ENCODE results near the gene PTPRG.

The PTPRG gene

GRCh38 chr3:61667814-61668213 lies 106.4 kb downstream of the PTPRG start:
- DNase-seq (ENCODE audit: low read depth, low spot score) = no peak
- H3K4me3 ChIP-seq (ENCODE audit: low read length) = no peak overlapping the region

GRCh38 chr3:61668317-61668864 lies 107.0 kb downstream of the PTPRG start:
- no peak overlapping the region for H3K4me3 ChIP-seq (ENCODE audit: low read length)
- DNase-seq (ENCODE audit: low read depth, low spot score) = no peak

GRCh38 chr3:61669203-61669602 lies 107.8 kb downstream of the PTPRG start:
- no peak for DNase-seq (ENCODE audit: low read depth, low spot score)
- no peak overlapping the region for H3K4me3 ChIP-seq (ENCODE audit: low read length)

GRCh38 chr3:61669668-61670299 lies 108.4 kb downstream of the PTPRG start:
- peak; percentile 82 for DNase-seq (ENCODE audit: low read depth, low spot score)

GRCh38 chr3:61673651-61674050 lies 112.3 kb downstream of the PTPRG start:
- DNase-seq (ENCODE audit: low read depth, low spot score) = no peak
- H3K4me3 ChIP-seq (ENCODE audit: low read length) = no peak overlapping the region

More at GRCh38 chr3:61669668-61670299, 108.4 kb downstream of the PTPRG start:
- H3K4me3 ChIP-seq (ENCODE audit: low read length) = no peak overlapping the region

- no peak for DNase-seq (ENCODE audit: low read depth, low spot score)
- H3K4me3 ChIP-seq (ENCODE audit: low read length) = no peak overlapping the region
Observed at GRCh38 chr3:61674596-61674995, 113.2 kb downstream of the PTPRG start.

- H3K4me3 ChIP-seq (ENCODE audit: low read length) = no peak overlapping the region
- no peak for DNase-seq (ENCODE audit: low read depth, low spot score)
Observed at GRCh38 chr3:61679026-61679425, 117.7 kb downstream of the PTPRG start.

- H3K4me3 ChIP-seq (ENCODE audit: low read length) = no peak overlapping the region
- DNase-seq (ENCODE audit: low read depth, low spot score) = no peak
Observed at GRCh38 chr3:61680617-61681016, 119.2 kb downstream of the PTPRG start.

- no peak for DNase-seq (ENCODE audit: low read depth, low spot score)
Observed at GRCh38 chr3:61681636-61682035, 120.3 kb downstream of the PTPRG start.

GRCh38 chr3:61682671-61683548 lies 121.5 kb downstream of the PTPRG start:
- DNase-seq (ENCODE audit: low read depth, low spot score) = no peak
- H3K4me3 ChIP-seq (ENCODE audit: low read length) = no peak overlapping the region

More at GRCh38 chr3:61681636-61682035, 120.3 kb downstream of the PTPRG start:
- H3K4me3 ChIP-seq (ENCODE audit: low read length) = no peak overlapping the region

- DNase-seq (ENCODE audit: low read depth, low spot score) = no peak
- H3K4me3 ChIP-seq (ENCODE audit: low read length) = no peak overlapping the region
Observed at GRCh38 chr3:61683549-61684236, 122.3 kb downstream of the PTPRG start.

- DNase-seq (ENCODE audit: low read depth, low spot score) = no peak
- H3K4me3 ChIP-seq (ENCODE audit: low read length) = no peak overlapping the region
Observed at GRCh38 chr3:61684386-61684785, 123.0 kb downstream of the PTPRG start.

- no peak overlapping the region for H3K4me3 ChIP-seq (ENCODE audit: low read length)
- DNase-seq (ENCODE audit: low read depth, low spot score) = no peak
Observed at GRCh38 chr3:61685755-61686154, 124.4 kb downstream of the PTPRG start.

GRCh38 chr3:61686228-61686648 lies 124.9 kb downstream of the PTPRG start:
- H3K4me3 ChIP-seq (ENCODE audit: low read length) = no peak overlapping the region
- DNase-seq (ENCODE audit: low read depth, low spot score) = no peak

GRCh38 chr3:61687206-61687605 lies 125.8 kb downstream of the PTPRG start:
- H3K4me3 ChIP-seq (ENCODE audit: low read length) = no peak overlapping the region
- DNase-seq (ENCODE audit: low read depth, low spot score) = no peak

- no peak for DNase-seq (ENCODE audit: low read depth, low spot score)
- no peak overlapping the region for H3K4me3 ChIP-seq (ENCODE audit: low read length)
Observed at GRCh38 chr3:61687663-61688306, 126.4 kb downstream of the PTPRG start.

GRCh38 chr3:61688307-61688984 lies 127.1 kb downstream of the PTPRG start:
- DNase-seq (ENCODE audit: low read depth, low spot score) = no peak
- no peak overlapping the region for H3K4me3 ChIP-seq (ENCODE audit: low read length)

GRCh38 chr3:61690016-61690415 lies 128.6 kb downstream of the PTPRG start:
- H3K4me3 ChIP-seq (ENCODE audit: low read length) = no peak overlapping the region
- no peak for DNase-seq (ENCODE audit: low read depth, low spot score)

- no peak for DNase-seq (ENCODE audit: low read depth, low spot score)
- no peak overlapping the region for H3K4me3 ChIP-seq (ENCODE audit: low read length)
Observed at GRCh38 chr3:61691466-61691865, 130.1 kb downstream of the PTPRG start.
